Keratinocyte (primary cell): ENCODE results near the gene IL1RAPL1. TPM values are rescaled to one million over a fixed set of nuclear protein-coding genes. Genes with fewer than 3 reads are reported as not detected.

Experiments used
- DNase-seq: peaks from one replicate; pipeline ENCODE4 v3.0.0-alpha.2; 2011; ENCODE audit warnings: low read depth, missing footprints, low spot score
- FAIRE-seq: peaks from 2 replicates; lab custom pipeline; 2011; peaks lifted over from hg19 to GRCh38; lab: Jason Lieb, UNC
- H2AFZ ChIP-seq: 2 replicates; pipeline ENCODE4 v1.6.0; 2012; ENCODE audit warnings: low read length, control low read depth, inconsistent platforms; ENCODE audit not compliant: control insufficient read depth
- H3K27ac ChIP-seq: 2 replicates; pipeline ENCODE4 v1.5.1; 2011; ENCODE audit warnings: low read length; ENCODE audit not compliant: control insufficient read depth, insufficient read depth
- H3K27me3 ChIP-seq: 3 replicates; pipeline ENCODE4 v1.6.0; 2011; ENCODE audit warnings: low read length; ENCODE audit not compliant: control insufficient read depth, insufficient read depth; ENCODE audit errors: extremely low read depth
- H3K36me3 ChIP-seq, 2 experiments: 2 replicates in 1 of 2; 3 replicates in 1 of 2; pipeline ENCODE4 v1.5.1; 2011; ENCODE audit warnings: low read length in 2 of 2, mild to moderate bottlenecking in 1 of 2; ENCODE audit not compliant: control insufficient read depth in 2 of 2, insufficient read depth in 2 of 2; ENCODE audit errors: extremely low read depth in 1 of 2
- H3K4me1 ChIP-seq: 3 replicates; pipeline ENCODE4 v1.5.1; 2011; ENCODE audit warnings: low read length; ENCODE audit not compliant: control insufficient read depth, insufficient read depth; ENCODE audit errors: extremely low read depth
- H3K4me2 ChIP-seq: 3 replicates; pipeline ENCODE4 v1.6.0; 2011; ENCODE audit warnings: low read depth, low read length; ENCODE audit not compliant: control insufficient read depth, insufficient read depth; ENCODE audit errors: extremely low read depth
- H3K4me3 ChIP-seq, 3 experiments: fragments of 200-600 bp in 1 of 3; sonication (generic) in 1 of 3; 2 replicates in 2 of 3; 3 replicates in 1 of 3; pipeline ENCODE4 v1.5.1; 2011 to 2016; ENCODE audit warnings: low read length in 3 of 3, mild to moderate bottlenecking in 3 of 3, control low read depth in 2 of 3, inconsistent platforms in 1 of 3, low read depth in 1 of 3, mixed read lengths in 1 of 3, mixed run types in 1 of 3, moderate library complexity in 1 of 3; ENCODE audit not compliant: control insufficient read depth in 2 of 3, insufficient read depth in 2 of 3; ENCODE audit errors: extremely low read depth in 1 of 3
- H3K79me2 ChIP-seq: 2 replicates; pipeline ENCODE4 v1.6.0; 2012; ENCODE audit warnings: low read length; ENCODE audit not compliant: control insufficient read depth, insufficient read depth
- H3K9ac ChIP-seq: 3 replicates; pipeline ENCODE4 v1.6.0; 2011; ENCODE audit warnings: low read length; ENCODE audit not compliant: control insufficient read depth, insufficient read depth; ENCODE audit errors: extremely low read depth
- H3K9me1 ChIP-seq: 3 replicates; pipeline ENCODE4 v1.6.0; 2011; ENCODE audit warnings: low read length; ENCODE audit not compliant: control insufficient read depth, insufficient read depth; ENCODE audit errors: extremely low read depth
- H3K9me3 ChIP-seq: 2 replicates; pipeline ENCODE4 v1.5.1; 2012; ENCODE audit warnings: low read depth, low read length; ENCODE audit not compliant: control insufficient read depth
- H4K20me1 ChIP-seq: 3 replicates; pipeline ENCODE4 v1.6.0; 2011; ENCODE audit warnings: low read length; ENCODE audit not compliant: control insufficient read depth, insufficient read depth; ENCODE audit errors: extremely low read depth
- CTCF ChIP-seq, 3 experiments: IDR thresholded peaks in 1 of 3; conservative IDR thresholded peaks in 1 of 3; optimal IDR thresholded peaks in 1 of 3; 2 replicates in 2 of 3; 3 replicates in 1 of 3; pipeline versions ENCODE3 to v1.5.1; 2011; ENCODE audit warnings: low read length in 3 of 3, mild to moderate bottlenecking in 3 of 3, moderate library complexity in 2 of 3, control low read depth in 1 of 3, inconsistent platforms in 1 of 3; ENCODE audit not compliant: insufficient read depth in 2 of 3; ENCODE audit errors: extremely low read depth in 1 of 3
- EZH2 ChIP-seq: IDR thresholded peaks from one replicate; pipeline ENCODE4 v1.6.1; 2012; ENCODE audit warnings: inconsistent platforms, mild to moderate bottlenecking, low read length, moderate library complexity
- dilution Hi-C: fragments of 300-500 bp; cut with MboI; formaldehyde crosslinking; loops from one replicate; pipeline ENCODE4 v1.7.0; 2020; ENCODE audit warnings: low sequenced_read_pairs; ENCODE audit not compliant: extremely low pct_ligation_motif_present
- polyA plus RNA-seq, 5 experiments: library from polyadenylated mRNA; depleted of rRNA in 3 of 5; stranded (reverse) in 3 of 5; stranded (forward) in 1 of 5; unstranded in 1 of 5; fragments of >200 nt; gene quantifications; 1 replicate in 1 of 5; 2 replicates in 3 of 5; 3 replicates in 1 of 5; pipeline versions ENCODE4 v1.2.1 to v1.2.3, GENCODE V29; 2011 to 2012; ENCODE audit warnings: missing spikeins in 2 of 5, low read depth in 1 of 5, low replicate concordance in 1 of 5

IL1RAPL1 gene
- polyA plus RNA-seq, 1 donor (not counting 4 experiments of a cell fraction or from before 2014, with no cell fraction given): 2.8 TPM

GRCh38 chrX:28591542-28591941 is 4.3 kb downstream of the IL1RAPL1 start:
- no peaks in the 10 kb centered on the region for H4K20me1 ChIP-seq
- H3K9ac ChIP-seq: no peak overlapping the region
- H3K79me2 ChIP-seq: no peaks in the 10 kb centered on the region
- H3K4me1 ChIP-seq: no peaks in the 10 kb centered on the region
- no peaks in the 10 kb centered on the region for H3K36me3 ChIP-seq
- H3K9me1 ChIP-seq: no peaks in the 10 kb centered on the region
- H3K4me2 ChIP-seq: no peak overlapping the region
- TF ChIP-seq EZH2 (no peak), CTCF (optimal IDR thresholded peaks at IDR 0.05 in 1 of 3, IDR thresholded peaks at IDR 0.05 in 1 of 3, conservative IDR thresholded peaks at IDR 0.05 in 1 of 3; ENCODE audit: extremely low read depth in 1 of 3, insufficient read depth in 2 of 3, low read length in 3 of 3) (no peak)
- dilution Hi-C loops: no loop called here
- no peak overlapping the region for H3K27ac ChIP-seq
- H3K4me3 ChIP-seq: no peak overlapping the region
- DNase-seq: no peak
- no peak for FAIRE-seq
- no peak overlapping the region for H2AFZ ChIP-seq
- H3K27me3 ChIP-seq: no peaks in the 10 kb centered on the region
- no peaks in the 10 kb centered on the region for H3K9me3 ChIP-seq

GRCh38 chrX:28595346-28595745 is 8.1 kb downstream of the IL1RAPL1 start:
- dilution Hi-C loops: no loop called here
- H3K4me3 ChIP-seq: no peak overlapping the region

More at GRCh38 chrX:28595346-28595745, 8.1 kb downstream of the IL1RAPL1 start:
- Histone ChIP-seq H4K20me1 (no peaks in the 10 kb centered on the region), H3K9me1 (no peaks in the 10 kb centered on the region), H3K9me3 (no peaks in the 10 kb centered on the region), H3K9ac (no peak overlapping the region), H3K79me2 (no peaks in the 10 kb centered on the region), H3K4me2 (no peak overlapping the region), H3K36me3 (no peaks in the 10 kb centered on the region), H3K4me1 (no peaks in the 10 kb centered on the region), H3K27me3 (no peaks in the 10 kb centered on the region), H2AFZ (no peak overlapping the region), H3K27ac (no peak overlapping the region)
- TF ChIP-seq CTCF (optimal IDR thresholded peaks at IDR 0.05 in 1 of 3, IDR thresholded peaks at IDR 0.05 in 1 of 3, conservative IDR thresholded peaks at IDR 0.05 in 1 of 3; ENCODE audit: extremely low read depth in 1 of 3, insufficient read depth in 2 of 3, low read length in 3 of 3) (peak in 2 of 3 experiments; percentile 10 to 27), EZH2 (no peak)
- DNase-seq (no peak), FAIRE-seq (no peak)
